Ovary (tissue), 3 donors: Measurements from ENCODE around the gene RRP7A.

Experiments used
- CTCF ChIP-seq, 3 donors: fragments of 450-650 bp in 2 of 3; fragments of 200-600 bp in 1 of 3; IDR thresholded peaks; one replicate each; pipeline versions ENCODE4 v1.5.1 to v1.8.0; 2016 to 2022; ENCODE audit warnings: antibody characterized with exemption in 3 of 3, mild to moderate bottlenecking in 1 of 3
- EP300 ChIP-seq: sonication (generic); formaldehyde crosslinking; IDR thresholded peaks from one replicate; pipeline ENCODE4 v1.6.1; 2017; ENCODE audit warnings: antibody characterized with exemption
- donor health status: DM: no; HTN: no; CAD: no.

GRCh38 chr22:42547562-42547961, 28.0 kb upstream of the RRP7A start:
- TF ChIP-seq EP300 (no peak), CTCF (IDR thresholded peaks at IDR 0.05) (no peak)
